Keratinocyte (primary cell): ENCODE results near the gene WDR87. TPM values are rescaled to one million over a fixed set of nuclear protein-coding genes. Genes with fewer than 3 reads are reported as not detected.

Source experiments
- DNase-seq: peaks from one replicate; pipeline ENCODE4 v3.0.0-alpha.2; 2011; ENCODE audit warnings: low read depth, missing footprints, low spot score
- FAIRE-seq: peaks from 2 replicates; lab custom pipeline; 2011; peaks lifted over from hg19 to GRCh38; lab: Jason Lieb, UNC
- H2AFZ ChIP-seq: 2 replicates; pipeline ENCODE4 v1.6.0; 2012; ENCODE audit warnings: low read length, control low read depth, inconsistent platforms; ENCODE audit not compliant: control insufficient read depth
- H3K27ac ChIP-seq: 2 replicates; pipeline ENCODE4 v1.5.1; 2011; ENCODE audit warnings: low read length; ENCODE audit not compliant: control insufficient read depth, insufficient read depth
- H3K27me3 ChIP-seq: 3 replicates; pipeline ENCODE4 v1.6.0; 2011; ENCODE audit warnings: low read length; ENCODE audit not compliant: control insufficient read depth, insufficient read depth; ENCODE audit errors: extremely low read depth
- H3K36me3 ChIP-seq, 2 experiments: 2 replicates in 1 of 2; 3 replicates in 1 of 2; pipeline ENCODE4 v1.5.1; 2011; ENCODE audit warnings: low read length in 2 of 2, mild to moderate bottlenecking in 1 of 2; ENCODE audit not compliant: control insufficient read depth in 2 of 2, insufficient read depth in 2 of 2; ENCODE audit errors: extremely low read depth in 1 of 2
- H3K4me1 ChIP-seq: 3 replicates; pipeline ENCODE4 v1.5.1; 2011; ENCODE audit warnings: low read length; ENCODE audit not compliant: control insufficient read depth, insufficient read depth; ENCODE audit errors: extremely low read depth
- H3K4me2 ChIP-seq: 3 replicates; pipeline ENCODE4 v1.6.0; 2011; ENCODE audit warnings: low read depth, low read length; ENCODE audit not compliant: control insufficient read depth, insufficient read depth; ENCODE audit errors: extremely low read depth
- H3K4me3 ChIP-seq, 3 experiments: fragments of 200-600 bp in 1 of 3; sonication (generic) in 1 of 3; 2 replicates in 2 of 3; 3 replicates in 1 of 3; pipeline ENCODE4 v1.5.1; 2011 to 2016; ENCODE audit warnings: low read length in 3 of 3, mild to moderate bottlenecking in 3 of 3, control low read depth in 2 of 3, inconsistent platforms in 1 of 3, low read depth in 1 of 3, mixed read lengths in 1 of 3, mixed run types in 1 of 3, moderate library complexity in 1 of 3; ENCODE audit not compliant: control insufficient read depth in 2 of 3, insufficient read depth in 2 of 3; ENCODE audit errors: extremely low read depth in 1 of 3
- H3K79me2 ChIP-seq: 2 replicates; pipeline ENCODE4 v1.6.0; 2012; ENCODE audit warnings: low read length; ENCODE audit not compliant: control insufficient read depth, insufficient read depth
- H3K9ac ChIP-seq: 3 replicates; pipeline ENCODE4 v1.6.0; 2011; ENCODE audit warnings: low read length; ENCODE audit not compliant: control insufficient read depth, insufficient read depth; ENCODE audit errors: extremely low read depth
- H3K9me1 ChIP-seq: 3 replicates; pipeline ENCODE4 v1.6.0; 2011; ENCODE audit warnings: low read length; ENCODE audit not compliant: control insufficient read depth, insufficient read depth; ENCODE audit errors: extremely low read depth
- H3K9me3 ChIP-seq: 2 replicates; pipeline ENCODE4 v1.5.1; 2012; ENCODE audit warnings: low read depth, low read length; ENCODE audit not compliant: control insufficient read depth
- H4K20me1 ChIP-seq: 3 replicates; pipeline ENCODE4 v1.6.0; 2011; ENCODE audit warnings: low read length; ENCODE audit not compliant: control insufficient read depth, insufficient read depth; ENCODE audit errors: extremely low read depth
- EZH2 ChIP-seq: IDR thresholded peaks from one replicate; pipeline ENCODE4 v1.6.1; 2012; ENCODE audit warnings: inconsistent platforms, mild to moderate bottlenecking, low read length, moderate library complexity
- dilution Hi-C: fragments of 300-500 bp; cut with MboI; formaldehyde crosslinking; loops from one replicate; pipeline ENCODE4 v1.7.0; 2020; ENCODE audit warnings: low sequenced_read_pairs; ENCODE audit not compliant: extremely low pct_ligation_motif_present
- polyA plus RNA-seq, 5 experiments: library from polyadenylated mRNA; depleted of rRNA in 3 of 5; stranded (reverse) in 3 of 5; stranded (forward) in 1 of 5; unstranded in 1 of 5; fragments of >200 nt; gene quantifications; 1 replicate in 1 of 5; 2 replicates in 3 of 5; 3 replicates in 1 of 5; pipeline versions ENCODE4 v1.2.1 to v1.2.3, GENCODE V29; 2011 to 2012; ENCODE audit warnings: missing spikeins in 2 of 5, low read depth in 1 of 5, low replicate concordance in 1 of 5
- TF ChIP-seq, protein P1 (sequence below), 3 experiments: IDR thresholded peaks in 1 of 3; conservative IDR thresholded peaks in 1 of 3; optimal IDR thresholded peaks in 1 of 3; 2 replicates in 2 of 3; 3 replicates in 1 of 3; pipeline versions ENCODE3 to v1.5.1; 2011; ENCODE audit warnings: low read length in 3 of 3, mild to moderate bottlenecking in 3 of 3, moderate library complexity in 2 of 3, control low read depth in 1 of 3, inconsistent platforms in 1 of 3; ENCODE audit not compliant: insufficient read depth in 2 of 3; ENCODE audit errors: extremely low read depth in 1 of 3

Gene WDR87
- polyA plus RNA-seq, 1 donor (not counting 4 experiments of a cell fraction or from before 2014, with no cell fraction given): not detected

DNA sequence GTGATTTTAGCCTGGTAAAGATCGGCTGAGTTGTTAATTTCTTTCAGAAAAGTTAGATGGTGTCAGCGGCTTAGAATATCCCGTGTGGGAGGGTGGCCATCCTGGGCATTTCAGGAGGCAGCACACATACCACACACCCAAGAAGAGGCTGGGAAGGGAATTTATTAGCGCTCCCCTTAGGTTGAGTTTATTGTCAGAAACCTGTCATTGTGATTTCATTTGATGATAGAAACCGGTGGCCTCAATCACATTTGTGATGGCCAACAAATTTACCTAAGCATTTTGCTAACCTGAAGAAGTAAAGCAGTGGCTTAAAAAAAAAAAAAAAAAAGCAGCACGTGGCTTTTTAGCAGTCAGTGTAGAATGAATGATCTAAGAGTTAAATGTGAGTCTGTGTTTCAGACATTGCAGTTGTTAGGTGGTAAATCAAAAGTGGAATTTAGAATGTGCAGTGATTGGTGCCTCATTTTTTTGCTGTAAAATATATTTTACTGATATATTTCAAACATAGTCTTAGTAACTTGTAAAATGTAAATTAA is 3.3 kb upstream of the WDR87 start:
- Histone ChIP-seq H3K4me2 (no peak overlapping the region), H3K9me3 (no peaks in the 10 kb centered on the region), H3K79me2 (peaks cover 36% of the 10 kb centered on the region), H3K27me3 (no peaks in the 10 kb centered on the region), H3K9ac (no peak overlapping the region), H3K27ac (no peak overlapping the region), H3K4me3 (no peak overlapping the region), H4K20me1 (no peaks in the 10 kb centered on the region), H2AFZ (no peak overlapping the region), H3K9me1 (no peaks in the 10 kb centered on the region), H3K36me3 (peaks cover 0 to 2% of the 10 kb centered on the region in 2 experiments), H3K4me1 (peaks cover 10% of the 10 kb centered on the region)
- TF ChIP-seq, protein P1, sequence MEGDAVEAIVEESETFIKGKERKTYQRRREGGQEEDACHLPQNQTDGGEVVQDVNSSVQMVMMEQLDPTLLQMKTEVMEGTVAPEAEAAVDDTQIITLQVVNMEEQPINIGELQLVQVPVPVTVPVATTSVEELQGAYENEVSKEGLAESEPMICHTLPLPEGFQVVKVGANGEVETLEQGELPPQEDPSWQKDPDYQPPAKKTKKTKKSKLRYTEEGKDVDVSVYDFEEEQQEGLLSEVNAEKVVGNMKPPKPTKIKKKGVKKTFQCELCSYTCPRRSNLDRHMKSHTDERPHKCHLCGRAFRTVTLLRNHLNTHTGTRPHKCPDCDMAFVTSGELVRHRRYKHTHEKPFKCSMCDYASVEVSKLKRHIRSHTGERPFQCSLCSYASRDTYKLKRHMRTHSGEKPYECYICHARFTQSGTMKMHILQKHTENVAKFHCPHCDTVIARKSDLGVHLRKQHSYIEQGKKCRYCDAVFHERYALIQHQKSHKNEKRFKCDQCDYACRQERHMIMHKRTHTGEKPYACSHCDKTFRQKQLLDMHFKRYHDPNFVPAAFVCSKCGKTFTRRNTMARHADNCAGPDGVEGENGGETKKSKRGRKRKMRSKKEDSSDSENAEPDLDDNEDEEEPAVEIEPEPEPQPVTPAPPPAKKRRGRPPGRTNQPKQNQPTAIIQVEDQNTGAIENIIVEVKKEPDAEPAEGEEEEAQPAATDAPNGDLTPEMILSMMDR (optimal IDR thresholded peaks at IDR 0.05 in 1 of 3, IDR thresholded peaks at IDR 0.05 in 1 of 3, conservative IDR thresholded peaks at IDR 0.05 in 1 of 3; ENCODE audit: extremely low read depth in 1 of 3, insufficient read depth in 2 of 3, low read length in 3 of 3): no peak
- TF ChIP-seq EZH2: no peak
- FAIRE-seq (no peak), DNase-seq (no peak)
- dilution Hi-C loops: no loop called here

DNA sequence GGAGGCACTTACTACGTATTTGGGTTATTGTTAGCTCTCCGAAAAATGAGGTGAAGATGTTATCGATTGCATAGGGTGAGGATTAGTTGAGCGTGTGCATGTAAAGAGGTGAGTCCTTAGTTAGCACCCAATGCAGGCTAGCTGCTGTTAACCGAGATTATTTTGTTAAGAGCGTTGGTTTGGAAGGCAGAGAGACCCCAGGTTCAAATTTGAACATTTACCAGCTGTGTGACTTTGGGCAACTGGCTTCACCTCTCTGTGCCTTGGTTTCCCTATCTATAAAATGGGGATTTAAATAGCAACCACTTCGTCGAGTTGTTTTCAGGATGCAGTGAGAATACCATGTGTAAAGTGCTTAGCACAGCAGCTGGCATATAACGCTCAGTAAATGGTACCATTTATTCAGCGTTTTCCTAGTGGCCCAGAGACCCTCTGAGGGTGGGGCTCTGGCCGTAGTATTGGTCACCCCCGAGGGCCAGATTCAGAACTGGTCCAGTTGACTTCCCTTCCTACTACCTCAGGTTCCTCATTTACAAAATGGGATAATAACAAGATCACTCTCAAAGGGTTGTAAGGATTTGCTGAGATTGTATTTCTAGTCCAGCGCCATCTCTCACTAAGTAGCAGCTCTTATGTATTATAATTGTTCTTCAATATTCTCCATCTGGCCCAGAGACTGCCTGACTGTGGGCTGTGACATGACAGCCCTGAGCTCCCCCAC is 1.5 kb upstream of the WDR87 start:
- Histone ChIP-seq H3K4me1 (peaks cover 10% of the 10 kb centered on the region), H4K20me1 (no peaks in the 10 kb centered on the region), H3K36me3 (no peaks in the 10 kb centered on the region), H3K9ac (peak overlapping the region; percentile 81), H3K9me1 (no peaks in the 10 kb centered on the region), H3K79me2 (peaks cover 35% of the 10 kb centered on the region), H2AFZ (peak overlapping the region; percentile 84), H3K27ac (peak overlapping the region; percentile 37), H3K9me3 (no peaks in the 10 kb centered on the region), H3K4me2 (peak overlapping the region; percentile 88), H3K27me3 (no peaks in the 10 kb centered on the region), H3K4me3 (peak overlapping the region; percentile 69 to 81 (median 78))
- dilution Hi-C loops: no loop called here
- DNase-seq (no peak), FAIRE-seq (no peak)
- TF ChIP-seq EZH2: no peak
- TF ChIP-seq, protein P1 (optimal IDR thresholded peaks at IDR 0.05 in 1 of 3, IDR thresholded peaks at IDR 0.05 in 1 of 3, conservative IDR thresholded peaks at IDR 0.05 in 1 of 3; ENCODE audit: extremely low read depth in 1 of 3, insufficient read depth in 2 of 3, low read length in 3 of 3): no peak
